GM12878 (cell line): ENCODE results near the gene AAMP. TPM values are rescaled to one million over a fixed set of nuclear protein-coding genes. Genes with fewer than 3 reads are reported as not detected.

Source experiments
- BMI1 ChIP-seq: fragments of 450-650 bp; IDR thresholded peaks from 2 replicates; pipeline ENCODE4 v1.6.1; 2016; ENCODE audit warnings: mild to moderate bottlenecking, moderate library complexity, borderline replicate concordance
- EP300 ChIP-seq, 2 experiments: fragments of 150-350 bp in 1 of 2; IDR thresholded peaks; 2 replicates each; pipeline ENCODE4 v1.6.1; 2011 to 2012; ENCODE audit warnings: low read depth in 2 of 2, low read length in 2 of 2, borderline replicate concordance in 1 of 2, improper control_type of control experiment in 1 of 2, inconsistent platforms in 1 of 2; ENCODE audit not compliant: control insufficient read depth in 1 of 2
- SMC3 ChIP-seq: IDR thresholded peaks from 2 replicates; pipeline ENCODE4 v1.6.1; 2011; ENCODE audit warnings: low read length, improper control_type of control experiment, borderline replicate concordance
- SREBF2 ChIP-seq: IDR thresholded peaks from 2 replicates; pipeline ENCODE4 v1.6.1; 2012; ENCODE audit warnings: mild to moderate bottlenecking, low read length
- STAT1 ChIP-seq: fragments of 450-650 bp; conservative IDR thresholded peaks from 2 replicates; pipeline ENCODE4 v1.6.1; 2014; ENCODE audit warnings: antibody characterized with exemption, mild to moderate bottlenecking
- ZNF592 ChIP-seq: fragments of 450-650 bp; IDR thresholded peaks from 2 replicates; pipeline ENCODE4 v1.6.1; 2017; ENCODE audit warnings: mild to moderate bottlenecking, moderate library complexity
- ZNF687 ChIP-seq: fragments of 450-650 bp; IDR thresholded peaks from 2 replicates; pipeline ENCODE4 v1.6.1; 2017; ENCODE audit warnings: mild to moderate bottlenecking, moderate library complexity
- polyA plus RNA-seq, 11 experiments: library from polyadenylated mRNA; depleted of rRNA in 4 of 11; unstranded in 6 of 11; stranded (reverse) in 5 of 11; fragments of >200 nt; fragmentation: Nextera tagmentation in 4 of 11; fragmentation: Illumina TruSeq in 1 of 11; extraction: Ambion mirVana in 4 of 11; extraction: Trizol in 1 of 11; gene quantifications; 1 replicate in 1 of 11; 2 replicates in 10 of 11; pipeline versions ENCODE4 v1.2.1 to v1.2.3, GENCODE V29; 2011 to 2016; ENCODE audit warnings: inconsistent platforms in 2 of 11, missing spikeins in 2 of 11, low read depth in 1 of 11
- total RNA-seq, 4 experiments: library from RNA; depleted of rRNA in 3 of 4; stranded (reverse); fragments of >200 nt in 3 of 4; fragmentation: Illumina TruSeq in 1 of 4; extraction: Trizol in 1 of 4; gene quantifications; 2 replicates each; pipeline versions ENCODE4 v1.2.1 to v1.2.3, GENCODE V29; 2013 to 2021

Gene AAMP
- total and polyA plus RNA-seq, 10 of the 15 experiments (the other 5 are each of a cell fraction or from before 2014, with no cell fraction given) = 4.4 to 140 (median 81.9) TPM

- TF ChIP-seq ZNF687 = no peak
- no peak for TF ChIP-seq EP300 (IDR thresholded peaks at IDR 0.05; ENCODE audit: borderline replicate concordance in 1 of 2, control insufficient read depth in 1 of 2, low read depth in 2 of 2, low read length in 2 of 2)
- no peak for TF ChIP-seq STAT1
- no peak for TF ChIP-seq ZNF592
- TF ChIP-seq SREBF2 = no peak
- no peak for TF ChIP-seq BMI1
- no peak for TF ChIP-seq SMC3
Observed at GRCh38 chr2:218262237-218262600, 7.7 kb downstream of the AAMP start (continued).
